HUDEP-2 (cell line): Measurements from ENCODE around the gene PACS2.
A peak's percentile ranks its signal among the peaks of the same experiment; 100 is the strongest.

Experiments used
- DNase-seq, 76 experiments: peaks; one replicate each; lab custom pipeline; 2025; ENCODE audit not compliant: unreplicated experiment in 76 of 76; lab: John Stamatoyannopoulos, UW

Gene PACS2

DNA sequence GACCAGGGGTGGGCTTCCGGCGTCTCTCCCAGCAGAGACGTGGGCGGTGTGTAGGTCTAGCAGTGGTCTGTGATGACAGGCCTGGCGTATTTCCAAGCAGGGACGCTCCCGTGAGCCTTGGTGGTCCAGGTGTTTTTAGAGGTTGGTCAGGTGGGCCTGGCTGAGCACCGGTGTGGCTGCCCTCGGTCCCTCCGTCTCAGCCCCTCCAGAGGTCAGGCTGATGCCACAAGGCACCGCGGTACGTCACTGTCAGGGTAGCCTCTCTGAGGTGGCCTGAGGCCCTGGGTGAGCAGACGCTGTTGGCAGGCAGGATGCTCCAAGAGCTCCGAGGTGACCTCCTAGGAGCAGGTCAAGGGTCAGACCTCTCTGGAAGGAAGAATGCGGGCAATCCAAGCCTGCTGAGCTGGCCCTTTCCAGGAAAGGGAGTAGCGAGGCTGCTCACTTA is 118.6 kb downstream of the PACS2 start:
- DNase-seq: no peak

DNA sequence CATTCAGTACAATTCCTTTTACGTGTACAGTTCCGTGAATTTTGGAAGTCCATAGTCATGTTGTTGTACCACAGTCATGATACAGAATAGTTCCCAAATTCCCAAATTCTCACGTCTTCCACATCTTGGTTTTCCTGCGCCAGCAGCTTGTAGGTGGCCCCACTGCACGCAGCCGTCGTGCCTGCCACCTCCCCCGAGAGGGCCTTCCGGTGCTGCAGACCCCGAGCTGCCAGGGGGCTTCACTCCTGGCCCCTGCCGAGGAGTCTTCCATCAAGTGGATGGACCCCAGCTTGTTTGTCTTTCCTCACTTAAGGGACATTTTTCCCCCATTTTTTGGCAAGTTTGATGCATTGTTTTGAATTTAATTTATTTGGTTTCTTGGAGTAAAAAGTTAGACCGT is 121.9 kb downstream of the PACS2 start:
- no peak for DNase-seq

GRCh38 chr14:105436891-105437722 is 122.6 kb downstream of the PACS2 start:
- no peak for DNase-seq

DNA sequence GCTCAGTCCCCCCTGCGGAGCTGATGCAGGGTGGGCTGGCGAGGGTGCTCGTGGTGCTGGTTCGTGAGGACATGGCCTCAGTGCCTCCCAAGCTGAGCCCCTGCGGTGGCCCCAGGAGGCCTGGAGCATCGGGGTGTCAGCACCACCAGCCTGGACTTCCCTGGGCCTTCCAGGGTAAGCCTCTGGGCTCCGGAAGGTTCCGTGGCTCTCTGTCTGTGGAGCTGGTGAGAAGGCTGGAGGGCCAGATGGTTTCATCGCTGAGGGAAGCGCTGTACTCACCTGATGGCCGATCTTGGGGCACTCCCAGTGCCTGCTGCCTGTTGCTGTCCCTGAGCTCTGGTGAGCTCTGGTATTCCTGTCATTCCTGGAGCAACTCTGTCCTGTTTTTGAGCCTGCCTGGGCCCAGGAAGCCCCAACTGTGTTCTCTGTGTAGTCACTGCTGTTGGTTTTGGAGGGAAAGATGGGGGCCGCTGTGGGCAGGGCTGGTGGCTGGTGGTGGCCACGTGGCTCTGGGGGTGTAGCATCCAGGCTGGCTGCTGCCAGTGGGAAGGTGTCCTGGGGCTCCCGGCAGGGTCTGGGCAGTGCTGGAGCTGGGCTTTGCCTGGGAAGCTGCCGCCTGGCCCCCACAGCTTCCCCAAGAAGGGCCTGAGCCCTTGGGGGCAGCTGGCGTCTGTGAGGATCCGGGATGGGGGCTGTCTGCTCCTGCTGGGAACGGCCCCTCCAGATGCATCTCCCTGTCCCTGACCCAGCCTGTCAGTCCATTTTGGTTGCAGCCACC is 123.4 kb downstream of the PACS2 start:
- DNase-seq: no peak

DNA sequence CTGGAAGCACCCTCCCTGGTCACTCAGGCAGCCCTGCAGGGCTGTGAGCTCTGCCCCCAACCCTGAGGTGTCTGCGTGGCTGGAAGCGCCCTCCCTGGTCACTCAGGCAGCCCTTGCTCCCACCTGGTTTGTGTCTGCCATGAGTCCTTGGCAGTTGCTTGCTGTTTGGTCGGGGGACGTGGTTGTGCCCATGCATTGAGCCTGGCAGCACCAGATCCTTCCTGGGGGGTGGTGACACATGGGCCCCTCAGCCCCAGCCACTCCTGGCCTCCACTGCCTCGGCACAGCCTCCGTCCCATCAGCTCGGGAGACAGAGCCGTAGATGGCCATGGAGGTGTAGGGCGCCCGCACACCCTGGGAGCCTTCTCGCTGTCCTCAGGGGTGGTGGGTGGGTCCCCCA is 124.6 kb downstream of the PACS2 start:
- DNase-seq: no peak

GRCh38 chr14:105439710-105440553 is 125.4 kb downstream of the PACS2 start:
- DNase-seq: peak in 69 of 76 experiments; percentile 11 to 96 (median 69)

GRCh38 chr14:105440554-105440900 is 126.0 kb downstream of the PACS2 start:
- no peak for DNase-seq

DNA sequence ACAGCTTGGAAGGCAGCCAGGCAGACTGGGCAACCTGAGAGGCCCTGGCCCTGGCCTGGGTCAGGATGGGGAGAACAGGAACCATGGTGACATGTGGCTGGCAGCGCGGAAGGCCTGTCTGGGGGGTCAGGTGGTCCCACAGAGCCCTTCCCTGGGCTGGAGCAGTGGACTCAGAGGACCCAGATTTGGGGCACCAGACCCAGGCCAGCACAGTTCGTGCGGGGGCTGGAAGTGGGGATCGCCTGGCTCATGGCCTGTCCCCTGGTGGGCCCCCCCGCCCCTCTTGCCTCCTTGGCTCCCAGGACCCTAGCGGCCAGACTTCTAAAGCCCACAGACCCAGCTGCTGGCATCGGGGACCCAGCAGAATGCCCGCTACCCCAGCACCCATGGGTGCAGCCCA is 126.4 kb downstream of the PACS2 start:
- DNase-seq: no peak

DNA sequence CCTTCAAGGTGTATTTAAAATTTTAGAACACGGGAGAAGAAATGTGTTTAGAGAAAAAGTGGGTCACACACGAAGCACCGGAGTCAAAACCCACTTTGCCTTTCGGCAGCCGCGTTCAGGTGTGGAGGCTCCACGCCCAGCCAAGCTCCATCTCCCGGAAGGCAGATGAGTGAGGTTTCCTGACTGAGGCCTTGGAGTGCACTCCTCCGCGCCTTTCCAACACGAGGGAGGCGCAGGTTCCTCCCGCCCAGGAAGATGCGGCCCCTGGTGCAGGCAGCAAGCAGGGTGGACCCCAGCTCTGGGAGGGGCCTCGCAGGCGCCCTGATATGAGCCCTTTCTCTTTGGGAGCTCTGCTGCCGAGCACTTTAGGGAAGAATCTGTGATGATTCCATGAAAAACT is 127.6 kb downstream of the PACS2 start:
- DNase-seq: no peak

DNA sequence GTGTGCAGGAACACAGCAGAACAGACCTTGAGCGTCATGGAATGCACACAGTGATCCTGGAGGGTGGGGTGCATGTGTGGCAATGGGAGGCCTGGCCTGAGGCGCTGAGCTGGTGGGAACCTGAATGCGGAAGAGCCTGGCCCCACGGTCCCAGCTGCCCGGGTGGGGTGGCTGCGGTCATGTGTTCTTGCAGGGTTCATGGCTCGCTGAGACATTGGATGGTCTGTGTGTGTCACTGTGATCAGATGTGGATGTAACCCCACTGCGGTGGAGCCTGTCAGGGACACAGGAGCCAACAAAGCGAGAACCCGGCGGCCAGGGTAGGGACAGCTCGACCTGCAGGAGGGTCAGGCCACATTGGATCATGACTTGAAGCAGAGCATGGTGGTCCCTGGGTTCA is 128.3 kb downstream of the PACS2 start:
- DNase-seq: no peak

DNA sequence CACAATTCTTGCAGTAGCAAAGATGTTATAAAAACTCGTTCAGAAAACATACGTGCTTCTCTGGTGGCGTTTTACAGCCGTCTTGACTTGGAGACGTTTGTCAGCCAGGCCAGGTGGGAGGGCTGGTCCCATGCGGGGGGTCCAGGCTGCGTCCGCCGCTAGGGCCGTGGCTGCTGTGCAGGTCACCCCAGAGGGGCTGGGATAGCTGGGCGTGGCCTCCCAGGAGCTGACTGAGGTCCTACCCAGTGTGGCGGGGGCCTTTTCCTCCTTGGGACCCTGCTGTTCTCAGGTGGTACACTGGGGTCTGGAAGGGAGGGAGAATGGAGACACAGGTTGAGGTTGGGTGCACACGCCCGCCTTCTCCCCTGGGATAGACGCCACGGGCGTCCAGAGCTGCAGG is 130.3 kb downstream of the PACS2 start:
- DNase-seq: no peak

GRCh38 chr14:105445290-105445689 is 130.7 kb downstream of the PACS2 start:
- no peak for DNase-seq

GRCh38 chr14:105445901-105446845 is 131.6 kb downstream of the PACS2 start:
- DNase-seq: no peak

DNA sequence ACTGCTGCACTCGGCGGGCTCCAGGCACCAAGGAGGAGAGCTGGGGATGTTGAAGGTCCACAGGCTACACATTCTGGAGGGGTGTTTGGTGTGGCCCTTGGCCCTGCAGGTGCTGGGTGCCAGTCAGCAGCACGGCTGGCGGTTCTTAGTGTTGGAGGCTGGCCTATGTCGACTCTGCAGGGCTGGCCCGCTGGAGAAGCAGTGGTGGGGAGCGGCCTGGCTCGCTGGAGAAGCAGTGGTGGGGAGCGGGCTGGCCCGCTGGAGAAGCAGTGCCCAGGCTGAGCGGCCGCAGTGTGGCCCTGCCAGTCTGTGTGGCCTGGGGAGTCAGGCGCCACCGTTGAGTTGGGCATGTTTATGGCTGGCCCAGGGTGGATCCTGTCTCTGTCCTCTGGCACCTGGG is 132.4 kb downstream of the PACS2 start:
- DNase-seq: no peak
